GM10248 (cell line): Measurements from ENCODE around the gene PDAP1.
"Not testable (repeated sequence)": the region's sequence is repeated elsewhere in the genome, so short reads cannot be mapped to it uniquely, and the experiment has no call there.

Experiments
- CTCF ChIA-PET: fragments of 300-600 bp; sonication (Branson Sonifier 250); formaldehyde crosslinking; extraction: SDS; loops from one replicate; lab custom pipeline; 2021; ENCODE audit warnings: antibody characterized with exemption; lab: Yijun Ruan, JAX
- POLR2A ChIA-PET: fragments of 350-650 bp; sonication (Branson Sonifier 250); formaldehyde crosslinking; extraction: SDS; loops from one replicate; lab custom pipeline; 2020; ENCODE audit warnings: antibody characterized with exemption; lab: Yijun Ruan, JAX
- DNase-seq: peaks from one replicate; pipeline ENCODE4 v3.0.0; 2012; ENCODE audit errors: extremely low spot score
- TF ChIP-seq, protein P1 (sequence below): IDR thresholded peaks from 2 replicates; pipeline ENCODE4 v1.5.1; 2012; ENCODE audit warnings: mild to moderate bottlenecking, low read depth; ENCODE audit errors: extremely low read depth, missing control alignments, control extremely low read depth

Gene PDAP1

DNA sequence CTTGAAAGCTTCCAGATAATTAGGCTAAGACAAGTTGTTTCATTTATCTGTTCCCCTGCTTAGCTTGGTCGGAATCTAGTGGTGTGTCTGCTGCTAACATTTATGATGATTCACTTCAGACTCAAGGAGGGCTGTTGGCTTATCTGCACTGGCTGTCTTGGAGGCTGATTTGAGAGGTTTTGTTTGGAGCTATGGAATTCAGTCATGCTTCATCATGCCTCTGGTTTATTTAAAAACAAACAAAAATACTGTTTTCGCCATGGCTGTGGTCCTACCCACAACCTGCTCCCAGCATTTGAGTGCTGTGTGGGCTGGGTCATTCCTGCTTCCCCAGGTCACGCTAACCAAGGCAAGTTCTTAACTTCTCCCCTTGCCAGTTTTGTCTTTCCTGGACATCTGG, 45.6 kb downstream of the PDAP1 start:
- POLR2A ChIA-PET: no interaction called here
- TF ChIP-seq, protein P1, sequence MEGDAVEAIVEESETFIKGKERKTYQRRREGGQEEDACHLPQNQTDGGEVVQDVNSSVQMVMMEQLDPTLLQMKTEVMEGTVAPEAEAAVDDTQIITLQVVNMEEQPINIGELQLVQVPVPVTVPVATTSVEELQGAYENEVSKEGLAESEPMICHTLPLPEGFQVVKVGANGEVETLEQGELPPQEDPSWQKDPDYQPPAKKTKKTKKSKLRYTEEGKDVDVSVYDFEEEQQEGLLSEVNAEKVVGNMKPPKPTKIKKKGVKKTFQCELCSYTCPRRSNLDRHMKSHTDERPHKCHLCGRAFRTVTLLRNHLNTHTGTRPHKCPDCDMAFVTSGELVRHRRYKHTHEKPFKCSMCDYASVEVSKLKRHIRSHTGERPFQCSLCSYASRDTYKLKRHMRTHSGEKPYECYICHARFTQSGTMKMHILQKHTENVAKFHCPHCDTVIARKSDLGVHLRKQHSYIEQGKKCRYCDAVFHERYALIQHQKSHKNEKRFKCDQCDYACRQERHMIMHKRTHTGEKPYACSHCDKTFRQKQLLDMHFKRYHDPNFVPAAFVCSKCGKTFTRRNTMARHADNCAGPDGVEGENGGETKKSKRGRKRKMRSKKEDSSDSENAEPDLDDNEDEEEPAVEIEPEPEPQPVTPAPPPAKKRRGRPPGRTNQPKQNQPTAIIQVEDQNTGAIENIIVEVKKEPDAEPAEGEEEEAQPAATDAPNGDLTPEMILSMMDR: no peak
- CTCF ChIA-PET: interaction anchor here (1.4 kb wide), 1 partner anchor 13 kb away, joined by 5 read pairs; no protein-coding TSS in a partner anchor
- no peak for DNase-seq

DNA sequence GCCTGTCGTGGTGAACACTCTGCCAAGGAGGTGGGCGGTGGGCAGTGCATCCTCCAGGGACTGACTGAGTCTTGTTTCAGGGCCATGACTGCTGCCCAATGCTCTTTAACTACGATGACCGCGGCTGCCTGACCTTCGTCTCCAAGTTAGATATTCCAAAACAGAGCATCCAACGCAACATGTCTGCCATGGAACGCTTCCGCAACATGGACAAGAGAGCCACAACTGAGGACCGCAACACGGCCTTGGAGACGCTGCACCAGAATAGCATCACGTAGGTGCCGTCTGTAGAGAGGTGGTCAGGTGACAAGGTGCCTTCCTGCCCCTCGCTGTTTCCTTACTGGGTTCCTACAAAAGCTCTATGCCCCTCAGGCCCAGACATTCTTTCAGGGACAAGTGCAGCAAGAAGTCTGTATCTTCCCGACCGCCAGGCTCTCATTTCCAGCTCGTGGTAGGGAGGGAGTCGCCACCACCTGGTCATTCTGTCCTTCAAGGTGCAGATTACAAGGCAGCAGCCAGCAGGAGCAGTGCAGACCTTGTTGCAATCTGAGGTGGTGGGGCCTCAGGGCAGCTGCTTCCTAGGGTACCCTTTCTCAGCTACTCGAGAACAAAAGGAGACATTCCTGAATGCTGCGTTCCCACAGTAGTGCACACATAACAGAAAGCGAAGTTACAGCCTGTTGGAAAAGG, 48.8 kb downstream of the PDAP1 start:
- POLR2A ChIA-PET: no interaction called here
- CTCF ChIA-PET: interaction anchor here (1.5 to 2.3 kb wide), 2 partner anchors 11 to 21 kb away, joined by 3 to 6 read pairs; no protein-coding TSS in a partner anchor
- TF ChIP-seq, protein P1: no peak
- DNase-seq: no peak

DNA sequence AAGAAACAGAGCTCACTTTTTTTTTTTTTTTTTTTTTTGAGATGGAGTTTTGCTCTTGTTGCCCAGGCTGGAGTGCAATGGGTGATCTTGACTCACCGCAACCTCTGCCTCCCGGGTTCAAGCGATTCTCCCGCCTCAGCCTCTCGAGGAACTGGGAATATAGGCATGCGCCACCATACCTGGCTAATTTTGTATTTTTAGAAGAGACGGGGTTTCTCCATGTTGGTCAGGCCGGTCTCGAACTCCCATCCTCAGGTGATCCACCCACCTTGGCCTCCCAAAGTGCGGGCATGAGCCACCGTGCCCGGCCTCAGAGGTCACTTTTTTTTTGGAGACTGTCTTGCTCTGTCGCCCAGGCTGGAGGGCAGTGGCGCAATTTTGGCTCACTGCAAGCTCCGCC, 49.9 kb downstream of the PDAP1 start:
- CTCF ChIA-PET, DNase-seq, POLR2A ChIA-PET: not testable (repeated sequence)

DNA sequence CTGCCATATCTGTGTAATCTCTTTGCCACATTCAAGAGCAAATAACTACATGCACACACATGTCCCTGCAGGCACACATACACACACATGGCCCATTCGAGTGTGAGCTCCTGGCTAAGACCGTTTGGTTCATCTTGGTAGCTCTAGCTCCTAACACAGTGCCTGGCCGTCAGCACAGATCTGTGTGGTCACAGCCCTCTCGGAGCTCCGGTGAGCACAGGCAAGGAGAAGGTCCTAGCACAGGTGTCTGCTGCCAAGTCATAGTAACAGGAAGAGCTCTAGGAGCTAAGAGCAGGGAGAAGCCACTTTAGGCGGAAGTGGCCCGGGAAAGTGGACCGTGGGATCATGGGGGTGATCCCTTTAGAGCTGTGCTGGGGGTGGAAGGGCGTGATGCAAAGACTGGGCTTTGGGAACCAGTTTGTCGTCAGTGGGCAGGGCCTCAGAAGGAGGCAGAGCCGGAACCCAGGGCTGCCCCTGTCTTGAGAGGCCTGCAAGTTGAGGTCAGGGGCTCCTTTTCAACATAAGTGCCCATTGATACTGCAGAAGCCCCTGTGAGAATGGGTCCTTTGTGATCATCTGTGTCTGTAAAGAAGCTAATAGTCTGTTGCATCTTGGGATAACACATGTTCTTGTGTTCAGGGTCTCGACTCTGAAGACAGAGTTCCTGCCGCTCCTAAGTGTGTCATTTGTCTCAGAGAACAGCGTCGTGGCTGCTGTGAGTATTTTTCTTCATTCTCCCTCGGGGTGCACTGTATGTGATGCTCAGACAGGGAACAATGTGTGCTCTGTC, 50.5 kb downstream of the PDAP1 start:
- ChIA-PET POLR2A (interaction anchor here (0.5 to 0.7 kb wide), 2 partner anchors 12 to 1399 kb away, joined by 3 to 6 read pairs; no protein-coding TSS in a partner anchor), CTCF (no interaction called here)
- TF ChIP-seq, protein P1: no peak
- DNase-seq: no peak

DNA sequence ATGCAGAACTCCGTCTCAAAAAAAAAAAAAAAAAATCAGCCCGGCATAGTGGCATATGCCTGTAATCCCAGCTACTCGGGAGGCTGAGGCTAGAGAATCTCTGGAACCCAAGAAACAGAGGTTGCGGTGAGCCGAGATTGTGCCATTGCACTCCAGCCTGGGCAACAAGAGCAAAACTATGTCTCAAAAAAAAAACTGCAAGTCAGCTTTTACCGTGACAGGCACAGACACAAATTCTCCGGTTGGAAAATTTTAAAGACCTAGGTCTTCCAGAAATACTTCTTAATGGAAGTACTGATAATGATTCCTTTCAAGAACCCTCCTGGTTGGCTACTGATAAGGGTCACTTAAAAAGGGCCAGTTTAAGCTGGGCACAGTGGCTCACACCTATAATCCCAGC, 53.3 kb downstream of the PDAP1 start:
- ChIA-PET POLR2A (no interaction called here), CTCF (interaction anchor here (1.0 kb wide), 1 partner anchor 19 kb away, joined by 3 read pairs; no protein-coding TSS in a partner anchor)
- DNase-seq: no peak
- TF ChIP-seq, protein P1: no peak

DNA sequence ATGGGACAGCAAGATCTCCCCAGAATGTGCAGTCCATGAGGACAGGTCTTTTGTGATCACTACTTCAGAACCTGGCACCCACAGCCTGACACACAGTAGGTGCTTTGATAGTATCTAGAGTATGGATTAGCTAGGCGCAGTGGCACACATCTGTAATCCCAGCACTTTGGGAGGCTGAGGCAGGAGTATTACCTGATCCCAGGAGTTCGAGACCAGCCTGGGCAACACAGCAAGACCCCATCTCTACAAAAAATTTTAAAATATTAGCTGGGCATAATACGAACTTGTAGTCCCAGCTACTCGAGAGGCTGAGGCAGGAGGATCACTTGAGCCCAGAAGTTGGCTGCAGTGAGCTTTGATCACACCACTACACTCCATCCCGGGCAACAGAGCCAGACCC, 56.1 kb downstream of the PDAP1 start:
- TF ChIP-seq, protein P1: no peak
- DNase-seq: no peak
- ChIA-PET CTCF (interaction anchor here (1.1 to 1.4 kb wide), 2 partner anchors 10 to 39 kb away, joined by 3 read pairs; no protein-coding TSS in a partner anchor), POLR2A (no interaction called here)

DNA sequence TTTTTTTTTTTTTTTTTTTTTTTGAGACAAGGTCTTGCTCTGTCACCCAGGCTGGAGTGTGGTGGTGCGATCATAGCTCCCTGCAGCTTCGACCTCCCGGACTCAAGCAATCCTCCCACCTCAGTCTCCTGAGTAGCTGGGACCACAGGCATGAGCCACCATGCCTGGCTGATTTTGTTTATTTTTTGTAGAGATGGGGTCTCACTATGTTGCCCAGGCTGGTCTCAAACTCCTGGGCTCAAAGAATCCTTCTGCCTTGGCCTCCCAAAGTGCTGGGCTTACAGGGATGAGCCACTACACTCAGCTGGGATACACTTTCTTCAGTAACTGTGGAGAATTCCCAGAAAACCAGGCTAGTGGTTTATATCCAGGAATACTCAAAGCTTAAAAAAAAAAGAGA, 57.8 kb downstream of the PDAP1 start:
- CTCF ChIA-PET: interaction anchor here (0.9 to 1.3 kb wide), 3 partner anchors 10 to 21 kb away, joined by 3 to 5 read pairs (median 3); no protein-coding TSS in a partner anchor
- DNase-seq, POLR2A ChIA-PET: not testable (repeated sequence)
